Psoas muscle (tissue), 8 donors: Measurements from ENCODE around the gene SLC36A1. TPM values are rescaled to one million over a fixed set of nuclear protein-coding genes. Genes with fewer than 3 reads are reported as not detected.

Experiments used
- ATAC-seq, 4 donors: fragments of 200-7000 bp; cut with Tn5 transposase; one replicate each; pipeline ENCODE4 v1.9.1; 2020; ENCODE audit warnings: moderate library complexity in 3 of 4, mild to moderate bottlenecking in 2 of 4
- DNase-seq, 2 donors: peaks; one replicate each; pipeline ENCODE4 v3.0.0-alpha.2; 2020
- H3K27ac ChIP-seq: fragments of 200-600 bp; one replicate; pipeline ENCODE4 v1.8.0; 2022
- H3K27me3 ChIP-seq, 3 donors: fragments of 200-600 bp in 1 of 3; one replicate each; pipeline versions ENCODE4 v1.6.1 to v1.8.0; 2013 to 2022; ENCODE audit warnings: low read length in 2 of 3, mild to moderate bottlenecking in 2 of 3, moderate library complexity in 1 of 3; ENCODE audit not compliant: insufficient read depth in 3 of 3
- H3K36me3 ChIP-seq, 2 donors: fragments of 200-600 bp in 1 of 2; one replicate each; pipeline versions ENCODE4 v1.6.1 to v1.8.0; 2013 to 2022; ENCODE audit warnings: low read depth in 1 of 2, mild to moderate bottlenecking in 1 of 2, moderate library complexity in 1 of 2; ENCODE audit not compliant: insufficient read depth in 1 of 2
- H3K4me1 ChIP-seq: fragments of 200-600 bp; one replicate; pipeline ENCODE4 v1.8.0; 2022
- H3K4me3 ChIP-seq: fragments of 200-600 bp; one replicate; pipeline ENCODE4 v1.8.0; 2022; ENCODE audit warnings: mild to moderate bottlenecking
- H3K9me3 ChIP-seq: fragments of 200-600 bp; one replicate; pipeline ENCODE4 v1.8.0; 2022
- WGBS, 3 donors: extraction: QIAGEN DNeasy Blood & Tissue Kit; methylation state at CpG; one replicate each; pipeline versions ENCODE4 v1.1.6 to v1.1.7; 2013; 5-methylcytosine and 5-hydroxymethylcytosine counted together
- intact Hi-C, 2 donors: fragments of 100-400 bp; cut with DNase I; formaldehyde crosslinking; loops; one replicate each; pipeline versions ENCODE4 v1.11.0 to v1.14.2; 2022
- polyA plus RNA-seq, 3 donors: library from polyadenylated mRNA; stranded (reverse); fragments of 200-250 nt; gene quantifications; one replicate each; pipeline ENCODE4 v1.2.3, GENCODE V29; 2013
- total RNA-seq, 4 donors: library from RNA; stranded (reverse); fragmentation: NEBNext Ultra II Directional in 2 of 4; extraction: Animal tissue kit (Norgen Biotek cat#: 25700) in 2 of 4; gene quantifications; one replicate each; pipeline versions ENCODE4 v1.2.1 to v1.2.4, GENCODE V29; 2021 to 2023
- TF ChIP-seq, protein P1 (sequence below): fragments of 200-600 bp; IDR thresholded peaks from one replicate; pipeline ENCODE4 v1.8.0; 2022; ENCODE audit warnings: antibody characterized with exemption
- donor health status: healthy with polysubstance abuse.
- donor health status: DM: no; HTN: no; CAD: no; lungs with moderate emphysema.
- donor health status: Bipolar disorder and iron deficiency.
- donor health status: healthy.
- donor health status: DM: yes; HTN: yes; CAD: no.
- donor health status: DM: no; HTN: no; CAD: no.
- donor health status: DM: no; HTN: no; CAD: no.
- donor health status: DM: yes; HTN: yes; CAD: no.

Gene SLC36A1
- total and polyA plus RNA-seq, 7 donors: 1.7 to 19.7 (median 12.0) TPM

- Histone ChIP-seq H3K4me1 (peaks cover 20% of the 10 kb centered on the region), H3K27ac (peak overlapping the region; percentile 88), H3K9me3 (no peaks in the 10 kb centered on the region), H3K4me3 (peak overlapping the region; percentile 61), H3K36me3 (no peaks in the 10 kb centered on the region), H3K27me3 (no peaks in the 10 kb centered on the region)
- intact Hi-C loops: loop anchor here (5.0 to 10.0 kb wide), 2 partner anchors 87 to 90 kb away; partner anchors contain the start of gene SLC36A2 (in 2 of the 2)
- TF ChIP-seq, protein P1, sequence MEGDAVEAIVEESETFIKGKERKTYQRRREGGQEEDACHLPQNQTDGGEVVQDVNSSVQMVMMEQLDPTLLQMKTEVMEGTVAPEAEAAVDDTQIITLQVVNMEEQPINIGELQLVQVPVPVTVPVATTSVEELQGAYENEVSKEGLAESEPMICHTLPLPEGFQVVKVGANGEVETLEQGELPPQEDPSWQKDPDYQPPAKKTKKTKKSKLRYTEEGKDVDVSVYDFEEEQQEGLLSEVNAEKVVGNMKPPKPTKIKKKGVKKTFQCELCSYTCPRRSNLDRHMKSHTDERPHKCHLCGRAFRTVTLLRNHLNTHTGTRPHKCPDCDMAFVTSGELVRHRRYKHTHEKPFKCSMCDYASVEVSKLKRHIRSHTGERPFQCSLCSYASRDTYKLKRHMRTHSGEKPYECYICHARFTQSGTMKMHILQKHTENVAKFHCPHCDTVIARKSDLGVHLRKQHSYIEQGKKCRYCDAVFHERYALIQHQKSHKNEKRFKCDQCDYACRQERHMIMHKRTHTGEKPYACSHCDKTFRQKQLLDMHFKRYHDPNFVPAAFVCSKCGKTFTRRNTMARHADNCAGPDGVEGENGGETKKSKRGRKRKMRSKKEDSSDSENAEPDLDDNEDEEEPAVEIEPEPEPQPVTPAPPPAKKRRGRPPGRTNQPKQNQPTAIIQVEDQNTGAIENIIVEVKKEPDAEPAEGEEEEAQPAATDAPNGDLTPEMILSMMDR: no peak
- 35 to 40% (median 40%) methylated on average over 5 of the region's 5 CpGs for WGBS, 3 donors
- ATAC-seq: peak; percentile 95 to 97 (median 96)
- DNase-seq: no peak
Measured at GRCh38 chr5:151434570-151435237, 12.7 kb upstream of the SLC36A1 start.

GRCh38 chr5:151448038-151448985, 909 bp downstream of the SLC36A1 start:
- DNase-seq: no peak
- TF ChIP-seq, protein P1: no peak
- intact Hi-C loops: loop anchor here (5.0 to 10.0 kb wide), 3 partner anchors 54 to 294 kb away; no protein-coding TSS in a partner anchor
- peak overlapping the region; percentile 82 for H3K27ac ChIP-seq
- WGBS, 3 donors: 14 to 23% (median 14%) methylated on average over 24 of the region's 24 CpGs
- peaks cover 18% of the 10 kb centered on the region for H3K4me1 ChIP-seq
- peak in 2 of 4 donors; percentile 29 for ATAC-seq
- no peaks in the 10 kb centered on the region for H3K36me3 ChIP-seq
- H3K27me3 ChIP-seq: no peaks in the 10 kb centered on the region
- H3K4me3 ChIP-seq: peak overlapping the region; percentile 79
- no peaks in the 10 kb centered on the region for H3K9me3 ChIP-seq

- intact Hi-C loops: loop anchor here (5.0 to 10.0 kb wide), 3 partner anchors 53 to 293 kb away; no protein-coding TSS in a partner anchor
- Histone ChIP-seq H3K4me1 (peaks cover 25% of the 10 kb centered on the region), H3K4me3 (no peak overlapping the region), H3K36me3 (no peaks in the 10 kb centered on the region), H3K27me3 (no peaks in the 10 kb centered on the region), H3K27ac (no peak overlapping the region), H3K9me3 (no peaks in the 10 kb centered on the region)
- DNase-seq: no peak
- TF ChIP-seq, protein P1: no peak
- no peak for ATAC-seq
- 81 to 84% (median 82%) methylated on average over 7 of the region's 7 CpGs for WGBS, 3 donors
Measured at GRCh38 chr5:151449297-151449696, 1.9 kb downstream of the SLC36A1 start.

DNA sequence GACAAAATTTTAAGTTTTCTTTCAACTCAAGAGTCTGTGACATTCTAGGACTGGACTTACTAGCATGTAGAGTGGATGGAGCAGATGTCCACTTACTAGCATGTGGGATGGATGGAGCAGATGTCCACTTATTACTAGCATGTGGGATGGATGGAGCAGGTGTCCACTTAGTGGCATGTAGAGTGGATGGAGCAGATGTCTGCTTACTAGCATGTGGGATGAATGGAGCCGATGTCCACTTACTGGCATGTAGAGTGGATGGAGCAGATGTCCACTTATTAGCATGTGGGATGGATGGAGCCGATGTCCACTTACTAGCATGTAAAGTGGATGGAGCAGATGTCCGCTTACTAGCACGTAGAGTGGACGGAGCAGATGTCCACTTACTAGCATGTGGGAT, 2.4 kb downstream of the SLC36A1 start:
- Histone ChIP-seq H3K9me3 (no peaks in the 10 kb centered on the region), H3K4me1 (peaks cover 29% of the 10 kb centered on the region), H3K4me3 (no peak overlapping the region), H3K36me3 (no peaks in the 10 kb centered on the region), H3K27ac (no peak overlapping the region), H3K27me3 (no peaks in the 10 kb centered on the region)
- WGBS, 3 donors: 86 to 93% (median 87%) methylated on average over 5 of the region's 5 CpGs
- intact Hi-C loops: loop anchor here (5.0 to 10.0 kb wide), 3 partner anchors 52 to 292 kb away; no protein-coding TSS in a partner anchor
- DNase-seq (no peak), ATAC-seq (no peak)
- TF ChIP-seq, protein P1: no peak
